OCI-M2 (cell line): ENCODE measurements around the gene DPYD.

Experiments used
- DNase-seq: peaks from one replicate; lab custom pipeline; 2025; ENCODE audit not compliant: unreplicated experiment; lab: John Stamatoyannopoulos, UW

The DPYD gene

GRCh38 chr1:97844552-97845089, 76.2 kb downstream of the DPYD start:
- no peak for DNase-seq

GRCh38 chr1:97841338-97841737, 79.5 kb downstream of the DPYD start:
- no peak for DNase-seq

DNA sequence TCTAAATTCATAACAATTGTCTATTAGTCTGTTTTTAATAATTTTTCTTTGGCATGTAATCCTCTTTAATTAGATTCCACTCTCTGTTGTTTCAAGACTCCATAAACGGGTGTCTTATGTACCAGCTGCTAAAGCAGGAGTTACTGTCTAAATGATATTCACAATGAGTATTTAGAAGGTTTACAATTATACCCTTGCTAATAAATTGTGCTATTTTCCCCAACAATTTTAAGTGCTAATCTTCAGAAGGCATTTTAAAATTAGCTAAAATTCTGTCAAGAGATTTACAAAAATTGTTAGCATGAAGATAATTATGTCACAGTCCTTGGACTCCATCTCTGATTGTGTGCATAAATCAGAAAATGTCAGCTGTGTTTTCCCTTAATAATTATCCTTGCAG, 83.7 kb downstream of the DPYD start:
- no peak for DNase-seq

DNA sequence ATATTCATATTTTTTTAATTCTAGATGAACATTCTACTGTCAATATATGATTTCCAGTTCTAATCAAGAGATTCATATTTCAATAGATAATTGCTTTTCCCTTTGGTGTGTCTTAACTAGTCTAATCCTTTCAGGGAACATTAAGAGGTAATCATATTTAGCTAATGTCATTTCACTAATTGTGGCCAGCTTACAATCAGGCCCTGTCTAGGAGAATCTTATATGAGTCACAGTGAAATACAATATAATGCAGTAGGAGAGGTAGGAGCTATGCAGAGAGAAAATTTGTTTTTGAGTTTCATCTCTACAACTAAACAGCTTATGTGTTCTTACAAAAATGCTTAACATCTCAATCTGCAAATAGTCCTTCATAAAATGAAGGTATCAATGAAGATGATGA, 85.9 kb downstream of the DPYD start:
- no peak for DNase-seq

GRCh38 chr1:97833881-97834280, 87.0 kb downstream of the DPYD start:
- DNase-seq = no peak

- no peak for DNase-seq
Observed at GRCh38 chr1:97832481-97832880, 88.4 kb downstream of the DPYD start.

GRCh38 chr1:97827887-97828286, 92.9 kb downstream of the DPYD start:
- DNase-seq = no peak

DNA sequence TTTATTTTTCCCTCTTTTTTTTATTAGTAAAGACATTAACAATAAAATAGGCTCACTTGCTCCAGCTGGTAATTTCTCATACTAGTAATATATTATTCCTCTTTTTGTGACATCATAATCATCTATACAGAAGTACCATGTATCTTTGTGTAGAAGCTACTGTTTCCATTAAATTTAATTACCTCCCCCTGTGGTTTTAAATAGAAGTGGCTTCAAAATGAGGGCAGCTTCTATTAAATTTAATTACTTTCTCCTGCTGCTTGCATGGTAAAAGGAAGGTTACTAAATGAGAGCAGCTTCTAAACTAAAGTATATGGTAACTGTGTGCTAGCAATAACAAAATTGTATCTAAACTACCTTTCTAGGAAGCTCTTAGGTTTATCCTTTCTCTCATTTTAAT, 94.0 kb downstream of the DPYD start:
- DNase-seq = no peak

GRCh38 chr1:97824624-97825023, 96.2 kb downstream of the DPYD start:
- DNase-seq = no peak

- no peak for DNase-seq
Observed at GRCh38 chr1:97824200-97824599, 96.6 kb downstream of the DPYD start.

DNA sequence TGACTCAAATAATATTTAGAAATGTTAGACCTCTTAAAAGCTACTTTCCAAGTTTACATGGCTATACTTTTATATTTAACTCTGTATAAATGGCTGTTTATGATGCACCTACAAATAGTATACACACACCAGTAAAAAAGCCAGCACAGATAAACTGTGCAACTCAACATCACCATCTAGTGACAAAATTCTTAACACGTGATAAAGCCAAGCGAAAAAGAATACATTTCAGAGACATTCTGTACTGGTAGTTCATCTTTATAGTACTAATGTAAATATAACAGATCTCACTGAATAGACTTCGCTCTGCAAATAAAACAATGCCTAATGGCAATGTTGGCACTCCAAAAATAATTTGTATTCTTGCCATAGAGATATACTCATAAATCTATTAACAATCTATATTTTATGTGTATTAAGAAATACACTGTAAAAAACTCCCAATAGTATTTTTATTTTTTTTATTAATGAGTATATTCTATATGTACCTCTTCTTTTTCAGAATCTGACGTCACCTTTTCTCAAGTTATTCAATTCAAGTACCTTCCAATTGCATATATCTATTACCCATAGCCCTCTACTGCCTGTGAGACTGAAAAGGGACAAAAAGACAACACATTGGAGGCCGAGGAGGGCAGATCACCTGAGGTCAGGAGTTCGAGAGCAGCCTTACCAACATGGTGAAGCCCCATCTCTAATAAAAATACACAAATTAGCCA, 100.2 kb downstream of the DPYD start:
- no peak for DNase-seq

DNA sequence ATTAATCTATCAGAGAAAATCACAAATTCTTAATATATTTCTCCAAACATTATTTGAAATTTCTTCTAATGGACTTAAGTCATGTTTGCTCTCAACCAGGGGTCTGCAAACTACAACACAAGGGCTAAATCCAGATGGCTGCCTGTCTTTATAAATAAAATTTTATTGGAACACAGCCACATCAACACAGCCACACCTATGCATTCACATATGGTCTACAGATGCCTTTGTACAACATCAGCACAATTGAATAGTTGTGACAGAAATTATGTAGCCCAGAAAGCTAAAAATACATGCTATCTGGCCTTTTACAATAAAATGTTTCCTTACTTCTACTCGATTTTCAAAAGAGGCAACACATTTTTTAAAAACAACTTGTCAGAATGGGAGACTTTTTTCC, 103.9 kb downstream of the DPYD start:
- DNase-seq = no peak

GRCh38 chr1:97814804-97815203, 106.0 kb downstream of the DPYD start:
- DNase-seq = no peak

DNA sequence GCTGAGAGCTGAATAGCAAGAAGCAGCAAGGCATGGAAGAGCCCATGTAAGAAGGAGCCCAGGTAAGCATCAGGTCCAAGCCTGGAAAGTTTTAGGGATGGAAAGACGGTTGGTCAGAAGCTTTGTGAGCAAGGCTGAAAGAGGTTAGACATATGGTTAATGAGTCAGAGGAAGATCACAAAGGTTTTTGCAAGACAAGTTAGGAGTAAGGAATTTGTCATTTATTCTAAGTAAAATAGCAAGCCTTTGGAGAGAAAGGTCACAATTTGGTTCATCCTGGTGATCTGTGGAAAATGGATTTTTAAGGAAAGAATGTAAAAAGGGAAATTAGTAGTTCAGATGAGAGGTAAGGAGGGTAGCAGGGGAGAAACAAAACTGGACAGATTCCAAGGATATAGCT, 106.7 kb downstream of the DPYD start:
- no peak for DNase-seq

DNA sequence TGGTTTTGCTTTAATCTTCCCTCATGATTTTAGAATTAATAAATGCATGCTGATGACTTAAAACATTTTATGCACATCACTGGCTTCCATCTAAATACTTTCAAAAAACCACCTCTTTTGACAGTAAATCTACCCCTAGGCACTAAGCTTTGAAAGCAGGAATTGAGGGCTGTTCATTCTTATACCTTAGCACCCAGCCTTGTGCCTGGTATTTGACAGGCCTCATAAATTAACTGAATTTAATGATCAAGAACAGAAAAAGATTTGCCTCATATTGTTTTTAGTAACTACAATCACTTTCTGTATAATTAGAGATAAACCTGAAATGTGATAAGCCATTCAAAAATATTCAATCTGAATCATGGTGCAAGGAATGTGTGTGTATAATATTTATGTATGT, 108.8 kb downstream of the DPYD start:
- DNase-seq = no peak

DNA sequence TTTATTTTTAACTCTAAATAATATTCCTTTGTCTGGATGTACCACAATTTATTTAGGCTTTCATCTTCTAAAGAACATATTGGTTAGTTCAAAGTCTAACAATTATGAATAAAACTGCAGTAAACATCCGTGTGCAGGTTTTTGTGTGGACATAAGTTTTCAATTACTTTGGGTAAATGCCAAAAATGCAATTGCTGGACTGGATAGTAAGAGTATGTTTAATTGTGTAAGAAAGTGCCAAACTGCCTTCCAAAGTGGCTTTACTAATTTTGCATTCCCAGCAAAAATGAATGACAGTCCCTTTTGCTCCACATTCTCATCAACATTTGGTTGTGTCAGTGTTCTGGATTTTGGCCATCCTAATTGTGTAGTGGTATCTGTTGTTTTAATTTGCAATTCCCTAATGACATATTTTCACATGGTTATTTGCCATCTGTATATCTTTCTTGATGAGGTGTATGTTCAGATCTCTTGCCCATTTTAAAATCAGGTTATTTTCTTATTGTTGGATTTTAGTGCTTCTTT, 113.8 kb downstream of the DPYD start:
- no peak for DNase-seq

GRCh38 chr1:97806326-97806725, 114.5 kb downstream of the DPYD start:
- DNase-seq = no peak

GRCh38 chr1:97805093-97805492, 115.7 kb downstream of the DPYD start:
- no peak for DNase-seq

- DNase-seq = no peak
Observed at GRCh38 chr1:97803026-97803425, 117.8 kb downstream of the DPYD start.

GRCh38 chr1:97802011-97802410, 118.8 kb downstream of the DPYD start:
- DNase-seq = no peak

DNA sequence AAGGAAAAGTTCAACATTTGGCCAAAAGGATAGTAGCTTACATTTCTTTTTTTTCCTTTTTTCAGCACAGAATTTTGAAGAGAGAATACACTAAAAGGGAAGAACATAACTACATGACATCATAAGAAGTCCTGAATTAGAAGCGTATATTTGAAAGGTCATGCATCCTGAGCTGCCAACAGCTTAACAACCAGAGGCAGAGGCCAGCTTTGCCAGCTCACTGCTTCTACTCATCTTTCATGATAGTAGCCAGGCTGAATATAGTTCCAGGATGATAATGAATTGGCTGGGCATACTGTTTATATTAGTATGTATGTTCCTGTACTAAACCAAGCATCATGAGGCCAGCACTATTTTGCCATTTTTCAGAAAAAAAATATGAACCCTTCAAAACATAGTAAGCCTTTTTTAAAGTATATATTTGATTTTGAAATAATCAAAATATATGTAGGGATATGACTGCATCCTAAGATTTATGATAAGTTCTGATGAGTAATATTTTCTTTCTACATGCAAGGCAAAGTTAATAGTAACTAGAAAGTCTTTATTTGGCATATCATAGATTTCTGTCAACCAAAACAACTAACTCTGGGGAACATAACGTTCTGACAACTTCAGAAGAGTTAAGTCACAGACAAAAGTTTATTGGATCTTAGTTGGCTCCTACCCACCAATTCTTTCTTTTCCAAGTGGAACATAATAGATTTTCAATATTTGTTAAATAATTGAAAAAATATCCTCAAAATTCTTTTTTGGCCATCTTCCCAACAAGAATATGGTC, 123.2 kb downstream of the DPYD start:
- no peak for DNase-seq

GRCh38 chr1:97796711-97797110, 124.1 kb downstream of the DPYD start:
- DNase-seq = no peak
